Common myeloid progenitor, CD34-positive (primary cell): ENCODE measurements around the gene KCTD21.
A peak's percentile ranks its signal among the peaks of the same experiment; 100 is the strongest.

Experiments used
- CTCF ChIA-PET: fragments of 350-600 bp; sonication (Branson Sonifier 250); formaldehyde crosslinking; loops from one replicate; lab custom pipeline; 2021; ENCODE audit warnings: antibody characterized with exemption; lab: Charles Lee
- POLR2A ChIA-PET: fragments of 350-600 bp; sonication (Branson Sonifier 250); formaldehyde crosslinking; loops from one replicate; lab custom pipeline; 2021; ENCODE audit warnings: antibody characterized with exemption; lab: Charles Lee
- DNase-seq, 3 donors: peaks; one replicate each; pipeline versions ENCODE4 v3.0.0 to v3.0.0-alpha.2; 2013
- H3K27ac ChIP-seq, 2 experiments: 1 replicate in 1 of 2; 2 replicates in 1 of 2; pipeline ENCODE4 v1.7.0; 2013; ENCODE audit warnings: inconsistent platforms in 2 of 2, low read length in 2 of 2, mild to moderate bottlenecking in 2 of 2, low read depth in 1 of 2, moderate library complexity in 1 of 2; ENCODE audit not compliant: severe bottlenecking in 2 of 2, insufficient read depth in 1 of 2, poor library complexity in 1 of 2
- H3K27me3 ChIP-seq, 5 experiments: replicated peaks in 2 of 5; 1 replicate in 3 of 5; 2 replicates in 2 of 5; pipeline versions ENCODE4 v1.6.1 to v1.7.0; 2013; ENCODE audit warnings: low read length in 4 of 5, mild to moderate bottlenecking in 2 of 5, moderate library complexity in 2 of 5, inconsistent platforms in 1 of 5; ENCODE audit not compliant: insufficient read depth in 5 of 5, control insufficient read depth in 4 of 5
- H3K36me3 ChIP-seq, 4 experiments: 1 replicate in 2 of 4; 2 replicates in 2 of 4; pipeline versions ENCODE4 v1.6.1 to v1.7.0; 2013; ENCODE audit warnings: low read length in 3 of 4, control low read depth in 1 of 4, mild to moderate bottlenecking in 1 of 4; ENCODE audit not compliant: control insufficient read depth in 4 of 4, insufficient read depth in 4 of 4
- H3K4me1 ChIP-seq, 4 experiments: 1 replicate in 3 of 4; 2 replicates in 1 of 4; pipeline versions ENCODE4 v1.6.1 to v1.7.1; 2013; ENCODE audit warnings: low read length in 3 of 4, mild to moderate bottlenecking in 3 of 4, control low read depth in 1 of 4, inconsistent platforms in 1 of 4, moderate library complexity in 1 of 4; ENCODE audit not compliant: control insufficient read depth in 4 of 4, insufficient read depth in 4 of 4; ENCODE audit errors: control extremely low read depth in 1 of 4
- H3K4me3 ChIP-seq, 7 experiments: 1 replicate in 4 of 7; 2 replicates in 3 of 7; pipeline versions ENCODE4 v1.5.1 to v1.7.0; 2013; ENCODE audit warnings: mild to moderate bottlenecking in 7 of 7, low read length in 6 of 7, moderate library complexity in 6 of 7, inconsistent platforms in 2 of 7, low read depth in 2 of 7, control low read depth in 1 of 7; ENCODE audit not compliant: insufficient read depth in 4 of 7, control insufficient read depth in 1 of 7; ENCODE audit errors: extremely low read depth in 1 of 7
- H3K9me3 ChIP-seq, 5 experiments: 1 replicate in 4 of 5; 2 replicates in 1 of 5; pipeline versions ENCODE4 v1.6.1 to v1.7.1; 2013; ENCODE audit warnings: low read length in 4 of 5, mild to moderate bottlenecking in 2 of 5, inconsistent platforms in 1 of 5, low read depth in 1 of 5, moderate library complexity in 1 of 5; ENCODE audit not compliant: control insufficient read depth in 4 of 5, insufficient read depth in 2 of 5; ENCODE audit errors: control extremely low read depth in 1 of 5
- WGBS: methylation state at CpG from one replicate; pipeline ENCODE4 v1.1.5; 2013; ENCODE audit not compliant: insufficient coverage; 5-methylcytosine and 5-hydroxymethylcytosine counted together

Gene KCTD21

DNA sequence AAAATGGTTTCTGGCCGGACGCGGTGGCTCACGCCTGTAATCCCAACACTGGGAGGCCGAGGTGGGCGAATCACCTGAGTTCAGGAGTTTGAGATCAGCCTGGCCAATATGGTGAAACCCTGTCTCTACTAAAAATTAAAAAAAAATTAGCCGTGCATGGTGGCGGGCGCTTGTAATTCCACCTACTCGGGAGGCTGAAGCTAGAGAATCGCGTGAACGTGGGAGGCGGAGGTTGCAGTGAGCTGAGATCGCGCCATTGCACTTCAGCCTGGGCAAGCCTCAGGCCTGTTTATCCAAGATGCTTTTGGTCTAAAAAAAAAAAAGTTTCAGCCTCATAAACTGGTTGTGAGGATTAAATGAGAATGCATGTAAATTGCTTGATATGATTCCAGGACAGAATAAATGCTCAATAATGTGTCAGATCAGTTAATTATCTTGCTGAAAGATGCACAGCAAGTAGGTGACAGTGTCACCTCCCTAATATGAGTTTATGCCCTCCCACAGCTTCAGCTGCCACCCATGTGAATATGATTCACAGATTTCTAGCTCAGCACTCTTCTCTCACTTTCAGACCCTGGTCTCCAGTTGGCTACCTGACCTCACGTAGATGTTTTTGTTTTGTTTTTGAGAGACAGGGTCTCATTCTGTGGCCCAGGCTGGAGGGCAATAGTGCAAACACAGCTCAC is 47.9 kb downstream of the KCTD21 start:
- ChIA-PET POLR2A (interaction anchor here (0.7 kb wide), 1 partner anchor 112 kb away, joined by 3 read pairs; no protein-coding TSS in a partner anchor), CTCF (interaction anchor here (1.6 to 1.8 kb wide), 2 partner anchors 8 to 94 kb away, joined by 5 to 6 read pairs; no protein-coding TSS in a partner anchor)
- Histone ChIP-seq H3K4me1 (peaks cover 12 to 32% (median 23%) of the 10 kb centered on the region in 4 experiments), H3K27ac (no peak overlapping the region), H3K4me3 (peak overlapping the region in 5 of 7 experiments; percentile 85 to 97 (median 93)), H3K36me3 (peaks cover 0 to 8% (median 3%) of the 10 kb centered on the region in 4 experiments), H3K9me3 (no peaks in the 10 kb centered on the region), H3K27me3 (no peaks in the 10 kb centered on the region)
- DNase-seq, result peak in 1 of 3 donors; percentile 34
- whole genome bisulfite sequencing, result 89% methylated on average over 10 of the region's 17 CpGs

- peak within 1 kb of the TSS; percentile 67 to 97 (median 91) for H3K4me3 ChIP-seq
- ChIA-PET CTCF (interaction anchor here (1.3 to 1.8 kb wide), 3 partner anchors 9 to 93 kb away, joined by 3 to 6 read pairs (median 5); no protein-coding TSS in a partner anchor), POLR2A (interaction anchor here (0.7 to 1.2 kb wide), 2 partner anchors 49 to 111 kb away, joined by 3 read pairs; no protein-coding TSS in a partner anchor)
- peaks cover 0 to 8% (median 5%) of the 10 kb centered on the region in 4 experiments for H3K36me3 ChIP-seq
- no peaks in the 10 kb centered on the region for H3K27me3 ChIP-seq
- peak; percentile 94 to 97 (median 97) for DNase-seq
- 3% methylated on average over 44 of the region's 52 CpGs for WGBS
- H3K9me3 ChIP-seq, result no peaks in the 10 kb centered on the region
- H3K27ac ChIP-seq, result peak within 1 kb of the TSS; percentile 50 to 85
- peaks cover 12 to 32% (median 23%) of the 10 kb centered on the region in 4 experiments for H3K4me1 ChIP-seq
Measured at GRCh38 chr11:78139422-78140391, 48.7 kb downstream of the KCTD21 start, which contains the start of gene ALG8. Gene ALG8 (minus strand): TSS chr11:78139626. CDS start chr11:78139588, 38 bp downstream.

- CTCF ChIA-PET, result interaction anchor here (0.6 to 1.8 kb wide), 4 partner anchors 10 to 93 kb away, joined by 3 to 6 read pairs (median 4); no protein-coding TSS in a partner anchor
Measured at GRCh38 chr11:78138694-78139421, 49.6 kb downstream of the KCTD21 start.

GRCh38 chr11:78138291-78138690 is 50.1 kb downstream of the KCTD21 start:
- H3K4me1 ChIP-seq, result peaks cover 12 to 27% (median 21%) of the 10 kb centered on the region in 4 experiments
- CTCF ChIA-PET, result interaction anchor here (0.6 kb wide), 1 partner anchor 90 kb away, joined by 3 read pairs; no protein-coding TSS in a partner anchor
- H3K9me3 ChIP-seq, result no peaks in the 10 kb centered on the region
- peaks cover 0 to 12% (median 7%) of the 10 kb centered on the region in 4 experiments for H3K36me3 ChIP-seq
- H3K4me3 ChIP-seq, result peak overlapping the region in 3 of 7 experiments; percentile 85 to 96 (median 91)
- no CpG with 5 or more reads among the region's 4 CpGs for whole genome bisulfite sequencing
- no peaks in the 10 kb centered on the region for H3K27me3 ChIP-seq
- POLR2A ChIA-PET, result interaction anchor here (1.2 kb wide), 1 partner anchor 47 kb away, joined by 3 read pairs; no protein-coding TSS in a partner anchor
- DNase-seq, result no peak
- no peak overlapping the region for H3K27ac ChIP-seq

More at GRCh38 chr11:78138694-78139421, 49.6 kb downstream of the KCTD21 start:
- peaks cover 12 to 32% (median 23%) of the 10 kb centered on the region in 4 experiments for H3K4me1 ChIP-seq
- H3K9me3 ChIP-seq, result no peaks in the 10 kb centered on the region
- peak in 2 of 3 donors; percentile 62 to 70 for DNase-seq
- peaks cover 0 to 12% (median 7%) of the 10 kb centered on the region in 4 experiments for H3K36me3 ChIP-seq
- POLR2A ChIA-PET, result interaction anchor here (1.2 kb wide), 1 partner anchor 48 kb away, joined by 3 read pairs; no protein-coding TSS in a partner anchor
- peak overlapping the region; percentile 50 to 85 for H3K27ac ChIP-seq
- H3K4me3 ChIP-seq, result peak overlapping the region; percentile 67 to 97 (median 91)
- WGBS, result 25% methylated on average over 8 of the region's 12 CpGs
- no peaks in the 10 kb centered on the region for H3K27me3 ChIP-seq

- Histone ChIP-seq H3K9me3 (no peaks in the 10 kb centered on the region), H3K4me1 (no peaks in the 10 kb centered on the region), H3K27me3 (no peaks in the 10 kb centered on the region), H3K4me3 (no peak overlapping the region), H3K27ac (no peak overlapping the region), H3K36me3 (peaks cover 0 to 12% (median 5%) of the 10 kb centered on the region in 4 experiments)
- DNase-seq, result no peak
- ChIA-PET POLR2A (no interaction called here), CTCF (no interaction called here)
- WGBS, result 90% methylated on average over 2 of the region's 2 CpGs
Measured at GRCh38 chr11:78132475-78132874, 56.0 kb downstream of the KCTD21 start.

DNA sequence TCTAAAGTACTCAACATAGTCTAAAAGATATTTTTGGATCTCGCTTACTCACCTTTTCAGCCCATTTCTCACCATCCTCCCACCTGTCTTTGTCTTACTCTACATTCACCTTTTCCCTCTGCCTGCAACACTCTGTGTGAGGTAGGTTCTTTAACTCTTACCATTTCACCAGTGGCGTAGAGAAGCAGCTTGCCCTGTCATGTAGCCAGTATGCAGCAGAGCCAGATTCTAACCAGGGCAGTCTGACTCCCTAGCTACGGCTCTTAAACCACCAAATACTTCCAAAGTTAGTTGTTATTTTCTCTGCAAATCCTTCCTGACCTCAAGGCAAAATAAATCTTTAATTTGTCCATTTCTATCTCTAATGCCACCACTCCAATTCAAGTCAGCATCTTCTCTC is 56.5 kb downstream of the KCTD21 start:
- ChIA-PET CTCF (interaction anchor here (0.9 to 1.4 kb wide), 2 partner anchors 22 to 28 kb away, joined by 3 to 4 read pairs; no protein-coding TSS in a partner anchor), POLR2A (no interaction called here)
- Histone ChIP-seq H3K27ac (no peak overlapping the region), H3K4me3 (no peak overlapping the region), H3K36me3 (peaks cover 0 to 9% (median 5%) of the 10 kb centered on the region in 4 experiments), H3K4me1 (no peaks in the 10 kb centered on the region), H3K9me3 (no peaks in the 10 kb centered on the region), H3K27me3 (no peaks in the 10 kb centered on the region)
- DNase-seq, result no peak
- 65% methylated on average over 2 of the region's 3 CpGs for WGBS
